ENCODE results near the gene BHLHA9. TPM values are rescaled to one million over a fixed set of nuclear protein-coding genes. Genes with fewer than 3 reads are reported as not detected.

The BHLHA9 gene
- total RNA-seq, 1 donor, result not detected

Other genes starting within 250 kb of the BHLHA9 start
- 51.8 and 68.0 TPM in 2 replicates for gene ABR, start 90.5 kb upstream of the BHLHA9 start, total RNA-seq
- gene TRARG1, start 9.2 kb downstream of the BHLHA9 start, total RNA-seq, result not detected in 2 replicates
- gene YWHAE, start 129.8 kb downstream of the BHLHA9 start, total RNA-seq, result 458 and 562 TPM in 2 replicates
- 99.5 and 149 TPM in 2 replicates for gene CRK, start 185.8 kb downstream of the BHLHA9 start, total RNA-seq
- gene MYO1C, start 222.2 kb downstream of the BHLHA9 start, total RNA-seq, result 227 and 267 TPM in 2 replicates
- 19.9 and 23.5 TPM in 2 replicates for gene INPP5K, start 246.2 kb downstream of the BHLHA9 start, total RNA-seq

All from fibroblast of villous mesenchyme (primary cell).